NCI-H1930 (cell line): ENCODE results near the gene PXN.
A peak's percentile ranks its signal among the peaks of the same experiment; 100 is the strongest.
"Not testable (repeated sequence)": the region's sequence is repeated elsewhere in the genome, so short reads cannot be mapped to it uniquely, and the experiment has no call there.

Experiments used
- DNase-seq, 2 experiments: peaks; one replicate each; lab custom pipeline; 2025; lab: John Stamatoyannopoulos, UW

Gene PXN

DNA sequence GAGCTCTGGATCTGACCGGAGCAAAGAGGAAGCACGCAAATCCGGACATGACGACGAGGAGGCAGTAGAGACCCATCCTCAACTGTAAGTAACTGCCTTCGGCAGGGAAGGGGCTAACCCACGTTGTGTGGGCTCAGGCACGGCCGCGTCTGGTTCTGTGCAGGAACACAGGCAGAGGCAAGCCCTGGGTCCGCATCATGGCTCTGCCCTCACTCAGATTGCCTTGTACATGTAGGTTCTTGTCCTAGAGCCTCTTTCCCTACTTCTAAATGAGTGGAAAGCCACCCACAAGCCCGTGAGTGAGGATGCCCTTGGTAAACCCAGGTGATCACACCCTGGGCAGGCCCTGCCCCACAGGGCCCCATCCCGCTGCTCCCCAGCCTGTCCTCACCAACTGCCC, 55.7 kb downstream of the PXN start:
- no peak for DNase-seq

DNA sequence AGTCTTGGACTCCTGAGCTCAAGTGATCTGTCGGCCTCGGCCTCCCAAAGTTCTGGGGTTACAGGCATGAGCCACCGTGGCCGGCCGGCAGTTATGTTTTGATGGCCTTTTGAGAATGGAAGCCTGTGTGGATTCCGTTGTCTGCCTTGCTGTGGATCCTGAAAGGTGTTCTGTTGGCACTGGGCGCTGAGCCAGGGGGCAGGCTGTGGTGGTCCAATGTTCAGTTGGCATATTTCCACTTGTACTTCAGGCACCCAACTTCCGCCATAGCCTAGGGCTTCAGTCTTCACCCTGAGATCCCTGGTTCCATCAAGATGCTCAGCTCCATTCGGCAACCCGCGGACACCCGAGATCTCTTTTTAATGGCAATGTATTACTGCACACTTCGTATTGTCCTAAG, 58.3 kb downstream of the PXN start:
- no peak for DNase-seq

DNA sequence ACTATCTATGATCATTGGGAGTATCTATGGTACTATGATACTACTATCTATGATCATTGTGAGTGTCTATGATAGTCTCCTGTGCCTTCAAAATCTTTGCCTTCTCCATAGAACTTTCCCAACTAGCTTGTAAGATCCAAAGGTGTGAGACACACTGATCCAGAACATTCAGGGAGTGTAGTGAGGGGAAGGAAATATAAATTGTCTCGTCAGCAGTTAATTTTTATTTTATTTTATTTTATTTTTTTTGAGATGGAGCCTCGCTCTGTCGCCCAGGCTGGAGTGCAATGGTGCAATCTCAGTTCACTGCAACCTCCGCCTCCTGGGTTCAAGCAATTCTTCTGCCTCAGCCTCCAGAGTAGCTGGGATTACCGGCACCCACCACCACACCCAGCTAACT, 58.7 kb downstream of the PXN start:
- DNase-seq = not testable (repeated sequence)

DNA sequence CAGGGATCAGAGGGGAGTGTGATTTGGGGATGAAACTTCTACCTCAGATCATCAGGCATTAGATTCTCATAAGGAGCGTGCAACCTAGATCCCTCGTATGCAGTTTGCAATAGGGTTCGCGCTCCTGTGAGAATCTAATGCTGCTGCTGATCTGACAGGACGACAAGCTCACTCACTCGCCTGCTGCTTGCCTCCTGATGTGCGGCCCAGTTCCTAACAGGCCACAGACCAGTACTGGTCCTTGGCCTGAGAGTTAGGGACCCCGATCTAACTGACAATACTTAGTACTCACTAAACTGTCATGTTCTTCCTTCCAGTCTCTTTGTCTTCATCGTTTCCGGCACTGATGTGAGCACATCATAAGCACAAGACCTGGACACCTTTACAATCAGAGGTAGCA, 59.3 kb downstream of the PXN start:
- DNase-seq = no peak

GRCh38 chr12:120204171-120204570, 61.4 kb downstream of the PXN start:
- no peak for DNase-seq

DNA sequence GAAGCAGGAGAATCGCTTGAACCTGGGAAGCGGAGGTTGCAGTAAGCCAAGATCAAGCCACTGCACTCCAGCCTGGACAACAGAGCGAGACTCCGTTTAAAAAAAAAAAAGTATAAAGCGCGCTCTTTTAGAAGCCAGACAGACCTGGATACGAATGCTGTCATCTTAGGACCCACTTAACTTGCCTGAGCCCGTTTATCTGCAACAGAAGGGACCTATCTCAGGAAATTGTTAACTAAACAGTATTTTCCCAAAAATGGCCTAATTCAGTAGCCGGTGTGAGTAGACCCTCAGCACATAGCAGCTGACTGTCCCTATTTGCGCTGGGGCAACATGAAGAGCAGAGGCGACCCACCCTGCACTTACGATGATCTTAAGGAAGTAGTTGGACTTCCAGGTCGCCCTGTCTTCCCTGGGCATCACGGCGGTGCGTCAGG, 65.1 kb downstream of the PXN start:
- no peak for DNase-seq

- no peak for DNase-seq
Measured at GRCh38 chr12:120199595-120200306, 65.8 kb downstream of the PXN start.

GRCh38 chr12:120199025-120199424, 66.5 kb downstream of the PXN start:
- DNase-seq = no peak

DNA sequence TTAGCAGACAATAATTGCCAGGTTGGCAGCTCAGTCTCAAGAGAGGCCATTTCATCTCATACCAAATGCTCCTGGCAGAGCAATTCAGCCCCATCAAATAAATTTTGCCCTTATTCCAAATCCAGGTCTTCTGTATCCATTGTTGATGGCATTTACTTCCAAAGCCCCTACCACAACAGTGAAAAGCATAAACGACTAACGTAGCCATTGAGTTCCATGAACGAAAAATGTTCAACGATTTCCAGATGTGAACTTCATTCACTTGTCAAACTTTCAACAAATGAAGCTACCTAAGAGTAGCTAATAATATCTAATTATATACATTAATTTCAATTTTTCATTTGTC, 68.0 kb downstream of the PXN start:
- DNase-seq = no peak

DNA sequence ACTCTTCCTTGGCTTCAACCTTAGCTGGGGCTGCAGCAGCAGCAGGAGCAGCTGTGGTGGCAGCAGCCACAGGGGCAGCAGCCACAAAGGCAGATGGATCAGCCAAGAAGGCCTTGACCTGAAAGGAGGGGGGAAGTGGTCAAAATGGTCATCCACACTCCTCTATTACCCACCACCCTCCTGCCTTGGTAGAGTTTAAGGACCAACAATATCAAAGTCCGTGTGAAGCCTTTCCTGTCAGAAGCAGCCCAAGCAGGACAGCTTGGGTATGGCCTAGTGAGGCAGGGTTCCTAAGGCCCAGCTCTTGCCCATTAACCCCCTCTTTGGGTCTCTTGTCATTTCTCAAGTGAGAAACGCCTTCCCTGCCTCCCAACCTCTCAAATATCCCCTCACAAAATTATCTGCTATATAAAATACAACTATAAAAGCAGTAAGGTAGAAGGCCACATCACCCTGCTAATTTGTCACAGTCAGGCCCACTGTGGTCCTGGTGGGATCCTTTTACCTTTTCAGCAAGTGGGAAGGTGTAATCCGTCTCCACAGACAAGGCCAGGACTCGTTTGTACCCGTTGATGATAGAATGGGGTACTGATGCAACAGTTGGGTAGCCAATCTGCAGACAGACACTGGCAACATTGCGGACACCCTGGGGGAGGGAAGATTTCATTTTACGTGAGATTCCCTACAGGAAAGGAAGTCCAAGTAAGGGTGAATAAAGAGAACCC, 68.6 kb downstream of the PXN start:
- not testable (repeated sequence) for DNase-seq

- DNase-seq = no peak
Measured at GRCh38 chr12:120196363-120196762, 69.2 kb downstream of the PXN start.

DNA sequence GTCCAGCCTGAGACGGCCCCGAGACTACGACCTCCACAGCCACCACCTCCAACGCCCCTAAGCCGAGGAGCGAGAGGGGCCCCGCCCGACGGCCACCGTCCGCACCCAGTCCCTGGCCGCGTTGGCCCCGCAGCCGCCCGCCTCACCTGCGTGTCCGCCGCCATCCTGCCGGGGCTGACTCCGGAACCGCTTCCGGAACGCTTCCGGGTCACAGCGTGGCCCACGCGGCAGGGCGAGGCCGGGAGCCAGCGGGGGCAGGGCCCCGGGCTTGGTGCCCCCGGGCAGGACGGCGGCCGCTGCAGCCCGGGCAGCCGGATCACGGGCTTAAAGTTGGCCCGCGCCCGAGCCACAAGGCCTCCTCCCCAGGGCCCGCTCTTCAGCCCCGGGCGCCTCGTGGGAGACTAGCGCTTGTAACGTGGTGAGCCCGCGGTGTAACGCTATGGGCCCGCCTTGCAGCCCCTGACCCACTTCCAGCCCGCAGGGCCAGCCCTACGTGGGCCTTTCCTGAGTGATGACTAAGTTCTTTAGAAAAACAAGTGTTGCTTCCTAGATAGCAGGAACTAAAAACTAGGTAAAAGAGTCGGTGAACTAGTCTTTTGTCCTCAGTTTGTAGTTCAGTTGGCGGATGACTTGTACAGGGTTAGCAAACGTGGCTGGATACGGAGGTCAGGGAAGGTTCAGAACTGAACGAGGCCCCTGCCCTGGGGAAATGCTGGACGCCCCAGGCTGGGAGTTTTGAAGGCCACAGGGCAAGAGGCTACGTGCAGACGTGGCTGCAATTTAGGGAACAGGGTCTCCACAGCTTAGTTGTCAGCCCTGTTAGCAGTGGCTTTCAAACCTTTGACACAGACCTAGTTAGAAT, 70.8 kb downstream of the PXN start, which contains the start of gene GCN1:
TSS of gene GCN1 (minus strand) at position 182 of the 862 bp plus-strand sequence. CDS start at position 164, 18 bp downstream.
- peak; percentile 31 to 70 for DNase-seq

- no peak for DNase-seq
Measured at GRCh38 chr12:120194226-120194533, 71.3 kb downstream of the PXN start.

DNA sequence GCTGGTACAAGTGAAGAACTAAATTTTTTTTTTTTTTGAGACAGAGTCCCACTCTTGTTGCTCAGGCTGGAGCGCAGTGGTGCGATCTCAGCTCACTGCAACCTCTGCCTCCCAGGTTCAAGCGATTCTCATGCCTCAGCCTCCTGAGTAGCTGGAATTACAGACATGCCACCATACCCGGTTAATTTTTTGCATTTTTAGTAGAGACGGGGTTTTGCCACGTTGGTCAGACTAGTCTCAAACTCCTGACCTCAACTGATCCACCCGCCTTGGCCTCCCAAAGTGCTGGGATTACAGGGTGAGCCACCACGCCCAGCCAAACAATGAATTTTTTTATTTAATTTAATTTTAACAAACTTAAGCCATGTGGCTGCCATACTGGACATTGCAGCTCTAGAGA, 72.2 kb downstream of the PXN start:
- DNase-seq = not testable (repeated sequence)

DNA sequence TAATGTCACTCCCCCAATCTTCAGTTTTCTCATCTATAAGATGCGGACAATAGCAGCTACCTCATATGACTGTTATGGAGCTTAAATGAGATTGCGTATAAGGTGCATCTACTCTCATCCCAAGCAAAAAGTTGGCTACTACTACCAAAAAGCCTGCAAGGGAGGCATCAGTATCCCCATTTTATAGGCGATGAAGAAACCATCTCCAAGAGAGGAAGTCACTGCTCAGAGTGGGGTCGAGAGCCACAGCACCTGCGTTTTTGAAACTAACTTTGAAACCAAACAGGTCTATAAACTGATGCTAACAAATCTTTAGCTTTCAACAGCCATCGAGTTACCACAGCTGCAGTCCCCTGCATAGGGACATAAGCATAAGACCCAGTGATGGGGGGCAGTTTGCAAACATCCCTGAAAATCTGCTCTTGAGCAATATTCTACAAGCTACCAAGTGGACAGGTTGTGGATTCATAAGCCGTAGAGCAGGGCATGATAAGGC, 74.5 kb downstream of the PXN start:
- no peak for DNase-seq

DNA sequence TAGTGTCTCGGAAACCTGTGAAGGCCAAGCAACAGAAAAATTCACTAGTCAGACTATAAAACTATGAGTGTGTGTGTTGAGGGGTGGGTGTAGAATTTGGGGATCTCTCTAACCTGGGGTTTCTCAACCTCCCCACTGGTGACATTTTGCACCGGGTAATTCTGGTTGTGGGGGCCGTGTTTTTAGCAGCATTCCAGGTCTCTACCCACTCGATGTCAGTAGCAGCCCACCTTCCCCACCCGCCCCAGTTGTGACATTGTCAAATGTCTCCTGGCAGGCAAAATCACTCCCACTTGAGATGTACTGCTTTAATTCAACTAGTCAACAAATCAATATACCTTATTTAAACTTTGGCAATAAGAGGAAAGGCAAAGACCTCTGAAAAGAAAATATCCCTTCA, 75.1 kb downstream of the PXN start:
- no peak for DNase-seq

GRCh38 chr12:120186654-120187053, 78.9 kb downstream of the PXN start:
- DNase-seq = no peak

- DNase-seq = no peak
Measured at GRCh38 chr12:120183211-120183631, 82.3 kb downstream of the PXN start.

DNA sequence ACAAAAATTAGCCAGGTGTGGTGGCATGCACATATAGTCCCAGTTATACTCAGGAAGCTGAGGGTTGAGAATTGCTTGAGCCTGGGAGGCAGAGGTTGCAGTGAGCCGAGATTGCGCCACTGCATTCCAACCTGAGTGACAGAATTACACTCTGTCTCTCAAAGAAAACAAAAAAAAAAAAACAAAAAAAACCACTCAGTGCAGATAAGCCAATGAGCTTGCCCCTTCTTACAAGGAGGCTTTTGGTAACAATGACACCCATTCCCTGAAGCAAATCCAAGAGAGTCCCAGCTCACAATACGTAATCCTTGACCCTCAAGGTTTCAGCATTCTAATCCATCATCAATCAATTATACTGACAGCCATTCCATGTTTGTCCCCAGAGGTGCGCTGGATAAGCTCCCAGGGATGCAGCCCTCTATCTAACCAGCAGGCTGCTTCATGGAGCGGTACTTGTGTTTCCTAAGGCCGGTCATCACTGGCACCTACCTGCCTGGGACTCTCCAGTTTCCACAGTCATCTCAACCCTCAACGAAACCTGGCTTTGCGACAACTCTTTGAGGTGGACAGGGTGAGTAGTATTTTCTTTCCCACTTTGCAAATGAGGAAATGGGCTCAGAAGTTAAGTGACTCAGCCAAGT, 83.4 kb downstream of the PXN start:
- DNase-seq = no peak

- DNase-seq = no peak
Measured at GRCh38 chr12:120180975-120181374, 84.6 kb downstream of the PXN start.

DNA sequence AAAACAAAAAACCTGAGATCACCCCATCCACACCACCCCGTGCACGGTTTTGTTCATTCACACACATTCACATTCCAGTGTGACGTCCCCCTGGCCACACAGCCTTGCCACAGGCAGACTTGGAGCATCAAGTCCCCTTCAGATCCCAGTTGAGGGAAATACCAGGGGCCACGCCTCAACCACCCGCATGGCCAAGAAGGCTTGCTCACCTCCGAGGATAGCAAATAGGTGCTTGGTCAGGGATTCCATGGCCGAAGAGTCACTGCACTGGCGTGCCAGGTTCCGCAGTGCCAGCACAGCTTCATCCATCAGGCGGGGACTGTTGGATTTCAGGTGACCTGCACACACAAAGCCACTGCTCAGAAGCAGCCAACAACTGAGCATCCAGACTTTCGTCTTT, 90.0 kb downstream of the PXN start:
- no peak for DNase-seq

- no peak for DNase-seq
Measured at GRCh38 chr12:120175062-120175461, 90.5 kb downstream of the PXN start.
